Subcutaneous abdominal adipose tissue (tissue), 5 donors: Measurements from ENCODE around the gene TRPM4.
"Not testable (repeated sequence)": the region's sequence is repeated elsewhere in the genome, so short reads cannot be mapped to it uniquely, and the experiment has no call there.

Experiments
- H3K27ac ChIP-seq: one replicate; pipeline ENCODE4 v1.7.0; 2013; ENCODE audit warnings: low read depth, mild to moderate bottlenecking, inconsistent platforms, low read length, moderate library complexity
- H3K27me3 ChIP-seq, 5 donors: one replicate each; pipeline ENCODE4 v1.7.0; 2013; ENCODE audit warnings: low read length in 5 of 5, inconsistent platforms in 1 of 5; ENCODE audit not compliant: control insufficient read depth in 5 of 5, insufficient read depth in 4 of 5
- H3K36me3 ChIP-seq, 5 donors: one replicate each; pipeline ENCODE4 v1.7.0; 2013; ENCODE audit warnings: low read length in 5 of 5; ENCODE audit not compliant: control insufficient read depth in 5 of 5, insufficient read depth in 5 of 5
- H3K4me1 ChIP-seq, 5 donors: one replicate each; pipeline ENCODE4 v1.7.0; 2013; ENCODE audit warnings: low read length in 5 of 5, mild to moderate bottlenecking in 3 of 5, moderate library complexity in 1 of 5; ENCODE audit not compliant: control insufficient read depth in 5 of 5, insufficient read depth in 5 of 5
- H3K4me3 ChIP-seq, 5 donors: one replicate each; pipeline ENCODE4 v1.7.0; 2013; ENCODE audit warnings: low read length in 5 of 5, low read depth in 1 of 5
- H3K9ac ChIP-seq, 5 donors: one replicate each; pipeline ENCODE4 v1.7.0; 2013; ENCODE audit warnings: low read length in 5 of 5, mild to moderate bottlenecking in 4 of 5, moderate library complexity in 3 of 5
- H3K9me3 ChIP-seq, 5 donors: one replicate each; pipeline ENCODE4 v1.7.0; 2013; ENCODE audit warnings: low read length in 5 of 5; ENCODE audit not compliant: control insufficient read depth in 5 of 5
- donor health status: healthy.
- donor health status: healthy.
- donor health status: healthy.
- donor health status: healthy.
- donor health status: healthy.

TRPM4 gene

DNA sequence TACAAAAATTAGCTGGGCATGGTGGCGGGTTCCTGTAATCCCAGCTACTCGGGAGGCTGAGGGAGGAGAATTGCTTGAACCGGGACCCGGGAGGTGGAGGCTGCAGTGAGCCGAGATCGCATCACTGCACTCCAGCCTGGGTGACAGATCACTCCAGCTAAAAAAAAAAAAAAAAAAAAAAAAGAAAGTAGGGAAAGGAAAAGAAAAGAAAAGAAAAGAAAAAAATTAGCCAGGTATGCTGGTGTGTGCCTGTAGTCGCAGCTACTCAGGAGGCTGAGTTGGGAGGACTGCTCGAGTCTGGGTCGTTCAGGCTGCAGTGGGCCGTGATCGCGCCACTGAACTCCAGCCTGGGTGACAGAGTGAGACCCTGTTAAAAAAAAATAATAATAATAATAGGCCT, 30.4 kb upstream of the TRPM4 start:
- not testable (repeated sequence) for H3K9ac ChIP-seq, H3K36me3 ChIP-seq, H3K27ac ChIP-seq, H3K27me3 ChIP-seq, H3K9me3 ChIP-seq, H3K4me3 ChIP-seq
- peaks cover 0 to 12% (median 10%) of the 10 kb centered on the region in 5 donors for H3K4me1 ChIP-seq

DNA sequence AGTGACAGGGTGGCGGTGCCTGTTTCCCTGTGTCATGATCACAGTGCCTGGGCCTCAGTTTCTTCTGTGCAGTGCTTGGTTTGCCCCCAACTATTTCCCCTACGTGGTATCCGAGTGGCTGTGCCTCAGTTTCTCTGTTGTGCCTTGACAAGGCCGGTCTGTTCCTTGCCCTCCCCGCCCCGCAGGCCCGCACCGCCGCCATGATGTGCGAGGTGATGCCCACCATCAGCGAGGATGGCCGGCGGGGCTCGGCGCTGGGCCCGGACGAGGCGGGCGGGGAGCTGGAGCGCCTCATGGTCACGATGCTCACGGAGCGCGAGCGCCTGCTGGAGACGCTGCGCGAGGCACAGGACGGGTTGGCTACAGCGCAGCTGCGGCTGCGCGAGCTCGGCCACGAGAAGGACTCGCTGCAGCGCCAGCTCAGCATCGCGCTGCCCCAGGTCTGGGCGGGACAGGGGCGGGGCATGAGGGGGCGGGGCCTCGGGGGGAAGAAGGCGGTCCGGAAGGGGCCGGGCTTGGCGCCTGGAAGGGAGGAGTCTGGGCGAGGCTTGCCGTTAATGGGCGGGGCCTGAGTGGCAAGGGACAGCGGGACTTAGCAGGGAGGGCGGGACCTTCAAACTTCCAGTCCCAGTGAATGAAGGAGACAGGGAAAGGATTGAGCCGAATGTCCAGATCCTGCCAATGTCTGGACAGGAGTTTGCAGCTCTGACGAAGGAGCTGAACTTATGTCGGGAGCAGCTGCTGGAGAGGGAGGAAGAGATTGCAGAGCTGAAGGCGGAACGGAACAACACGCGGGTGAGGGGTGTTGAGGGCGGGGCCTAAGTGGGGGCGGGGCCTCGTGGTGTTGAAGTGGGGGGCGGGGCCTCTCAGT, 29.7 kb upstream of the TRPM4 start:
- peaks cover 0 to 9% (median 6%) of the 10 kb centered on the region in 5 donors for H3K27me3 ChIP-seq
- H3K36me3 ChIP-seq: no peaks in the 10 kb centered on the region
- peaks cover 0 to 12% (median 10%) of the 10 kb centered on the region in 5 donors for H3K4me1 ChIP-seq
- no peak overlapping the region for H3K9ac ChIP-seq
- no peak overlapping the region for H3K27ac ChIP-seq
- peak overlapping the region; percentile 23 to 70 (median 44) for H3K4me3 ChIP-seq
- H3K9me3 ChIP-seq: no peaks in the 10 kb centered on the region

DNA sequence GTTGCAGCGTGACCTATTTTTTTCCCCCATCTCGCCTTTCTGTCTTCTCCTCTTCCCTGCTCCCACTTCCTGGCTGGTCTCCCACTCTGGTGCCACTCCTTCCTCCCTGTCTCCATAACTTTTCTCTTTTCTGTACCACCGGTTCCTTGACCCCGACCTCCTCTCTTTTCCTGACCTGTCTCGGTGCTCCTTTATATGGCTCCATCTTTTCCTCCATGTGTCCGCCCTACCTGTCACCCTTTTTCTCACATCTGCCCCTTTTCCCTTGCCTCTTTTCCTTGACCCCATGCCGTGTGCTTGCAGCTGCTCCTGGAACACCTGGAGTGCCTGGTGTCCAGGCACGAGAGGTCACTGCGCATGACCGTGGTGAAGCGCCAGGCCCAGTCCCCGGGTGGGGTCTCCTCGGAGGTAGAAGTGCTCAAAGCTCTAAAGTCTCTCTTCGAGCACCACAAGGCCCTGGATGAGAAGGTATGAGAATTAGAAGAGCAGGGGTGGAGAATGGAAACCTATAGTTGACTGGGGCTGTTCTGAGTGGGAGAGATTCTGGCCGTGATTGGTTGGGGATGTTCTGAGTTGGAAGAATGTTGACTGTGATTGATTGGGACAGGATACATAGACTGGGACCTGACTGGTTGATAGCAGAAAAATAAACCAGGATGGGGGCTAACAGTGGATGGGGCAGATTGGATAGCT, 28.9 kb upstream of the TRPM4 start:
- Histone ChIP-seq H3K27ac (no peak overlapping the region), H3K9ac (no peak overlapping the region), H3K27me3 (peaks cover 0 to 13% (median 6%) of the 10 kb centered on the region in 5 donors), H3K4me3 (peak overlapping the region in 2 of 5 donors; percentile 44 to 53), H3K36me3 (no peaks in the 10 kb centered on the region), H3K9me3 (no peaks in the 10 kb centered on the region), H3K4me1 (peaks cover 0 to 17% (median 16%) of the 10 kb centered on the region in 5 donors)

DNA sequence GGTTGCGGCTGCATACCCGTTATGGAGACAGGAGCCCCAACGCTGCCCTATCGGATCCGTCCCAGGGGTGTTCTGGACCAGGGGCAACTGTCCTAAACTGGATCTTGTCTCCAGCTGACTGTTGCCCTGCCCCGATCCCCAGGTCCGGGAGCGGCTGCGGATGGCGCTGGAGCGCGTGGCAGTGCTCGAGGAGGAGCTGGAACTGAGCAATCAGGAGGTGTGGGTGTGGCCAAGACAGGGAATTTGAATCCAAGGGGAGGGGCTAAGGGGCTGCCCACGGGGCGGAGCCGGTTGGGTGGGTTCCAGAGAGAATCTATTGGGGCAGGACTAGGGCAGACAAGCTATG, 28.4 kb upstream of the TRPM4 start:
- H3K4me1 ChIP-seq: peaks cover 0 to 23% (median 21%) of the 10 kb centered on the region in 5 donors
- H3K4me3 ChIP-seq: no peak overlapping the region
- H3K27ac ChIP-seq: no peak overlapping the region
- no peaks in the 10 kb centered on the region for H3K36me3 ChIP-seq
- peaks cover 0 to 18% (median 10%) of the 10 kb centered on the region in 5 donors for H3K27me3 ChIP-seq
- H3K9ac ChIP-seq: no peak overlapping the region
- no peaks in the 10 kb centered on the region for H3K9me3 ChIP-seq

DNA sequence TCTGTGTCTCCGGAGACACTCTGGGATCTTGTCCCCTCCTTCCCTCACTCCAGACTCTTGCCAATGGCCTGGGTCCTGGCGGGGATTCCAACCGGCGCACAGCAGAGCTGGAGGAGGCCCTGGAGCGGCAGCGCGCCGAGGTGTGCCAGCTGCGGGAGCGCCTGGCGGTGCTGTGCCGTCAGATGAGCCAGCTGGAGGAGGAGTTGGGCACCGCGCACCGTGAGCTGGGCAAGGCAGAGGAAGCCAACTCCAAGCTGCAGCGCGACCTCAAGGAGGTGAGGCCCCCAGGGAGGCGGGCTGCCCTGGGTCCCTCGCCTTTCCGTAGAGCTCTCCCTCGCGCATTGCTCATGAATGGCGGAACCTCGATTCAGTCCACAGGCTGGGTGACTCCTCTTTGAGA, 27.3 kb upstream of the TRPM4 start:
- H3K36me3 ChIP-seq: no peaks in the 10 kb centered on the region
- H3K9ac ChIP-seq: no peak overlapping the region
- no peaks in the 10 kb centered on the region for H3K9me3 ChIP-seq
- no peak overlapping the region for H3K4me3 ChIP-seq
- H3K4me1 ChIP-seq: peaks cover 0 to 24% (median 24%) of the 10 kb centered on the region in 5 donors
- no peak overlapping the region for H3K27ac ChIP-seq
- peaks cover 0 to 23% (median 14%) of the 10 kb centered on the region in 5 donors for H3K27me3 ChIP-seq

DNA sequence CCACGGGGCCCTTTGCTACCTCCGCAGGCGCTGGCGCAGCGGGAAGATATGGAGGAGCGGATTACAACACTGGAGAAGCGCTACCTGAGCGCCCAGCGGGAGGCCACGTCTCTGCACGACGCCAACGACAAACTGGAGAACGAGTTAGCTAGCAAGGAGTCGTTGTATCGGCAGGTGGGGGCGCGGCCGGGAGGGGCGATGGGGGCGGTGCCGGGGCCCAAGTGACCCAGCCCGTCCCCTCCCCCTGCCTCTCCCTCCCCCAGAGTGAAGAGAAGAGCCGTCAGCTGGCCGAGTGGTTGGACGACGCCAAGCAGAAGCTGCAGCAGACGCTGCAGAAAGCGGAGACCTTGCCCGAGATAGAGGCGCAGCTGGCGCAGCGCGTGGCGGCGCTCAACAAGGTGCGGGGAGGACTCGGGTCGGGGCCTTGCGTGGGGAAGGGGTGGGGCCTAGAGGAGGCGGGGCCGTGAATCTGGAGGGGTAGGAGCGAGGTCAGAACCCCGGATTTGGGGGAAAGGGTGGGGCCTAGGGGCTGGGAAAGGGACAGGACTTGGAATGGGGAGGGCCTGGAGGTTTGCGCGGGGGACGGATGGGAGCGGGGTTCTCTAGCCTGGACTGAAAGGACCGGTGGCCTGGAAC, 24.5 kb upstream of the TRPM4 start:
- Histone ChIP-seq H3K27me3 (peaks cover 7 to 27% (median 17%) of the 10 kb centered on the region in 5 donors), H3K4me3 (peak overlapping the region in 2 of 5 donors; percentile 29 to 50), H3K9ac (no peak overlapping the region), H3K4me1 (peaks cover 1 to 19% (median 18%) of the 10 kb centered on the region in 5 donors), H3K9me3 (no peaks in the 10 kb centered on the region), H3K27ac (no peak overlapping the region), H3K36me3 (no peaks in the 10 kb centered on the region)

DNA sequence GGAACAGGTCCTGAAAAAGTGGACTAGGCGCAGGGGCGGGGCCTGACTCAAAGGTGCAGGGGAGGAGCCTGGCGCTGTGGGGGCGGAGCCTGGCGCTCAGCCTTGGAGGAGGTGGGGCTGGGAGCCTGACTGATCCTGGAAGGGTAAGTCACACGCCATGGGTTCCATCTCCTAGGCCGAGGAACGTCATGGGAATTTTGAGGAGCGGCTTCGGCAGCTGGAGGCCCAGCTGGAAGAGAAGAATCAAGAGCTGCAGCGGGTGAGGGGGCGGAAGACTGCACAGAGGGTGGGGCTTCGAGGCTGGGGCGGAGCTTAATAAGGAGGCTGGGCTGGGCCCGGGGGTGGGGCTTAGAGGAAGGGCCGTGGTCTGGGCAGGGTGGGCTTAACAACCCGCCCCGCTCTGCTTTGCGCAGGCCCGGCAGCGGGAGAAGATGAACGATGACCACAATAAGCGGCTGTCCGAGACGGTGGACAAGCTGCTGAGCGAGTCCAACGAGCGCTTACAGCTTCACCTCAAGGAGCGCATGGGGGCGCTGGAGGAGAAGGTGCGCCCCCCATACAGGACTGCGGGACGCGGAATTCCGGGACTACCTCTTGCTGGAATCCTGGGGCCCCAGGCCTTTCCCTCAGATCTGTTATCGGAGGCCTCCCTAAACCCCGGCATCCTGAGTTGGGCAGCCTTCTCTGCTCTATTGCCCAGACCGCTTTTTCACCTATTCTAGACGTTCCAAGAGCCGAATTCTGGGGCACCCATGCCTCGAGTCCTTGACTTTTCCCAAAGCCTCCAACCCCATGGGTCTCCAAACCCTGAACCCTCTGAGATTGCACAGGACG, 23.8 kb upstream of the TRPM4 start:
- Histone ChIP-seq H3K4me3 (peak overlapping the region in 2 of 5 donors; percentile 29 to 50), H3K27me3 (peaks cover 7 to 27% (median 17%) of the 10 kb centered on the region in 5 donors), H3K9ac (no peak overlapping the region), H3K4me1 (peaks cover 1 to 14% (median 11%) of the 10 kb centered on the region in 5 donors), H3K36me3 (no peaks in the 10 kb centered on the region), H3K9me3 (no peaks in the 10 kb centered on the region), H3K27ac (no peak overlapping the region)

DNA sequence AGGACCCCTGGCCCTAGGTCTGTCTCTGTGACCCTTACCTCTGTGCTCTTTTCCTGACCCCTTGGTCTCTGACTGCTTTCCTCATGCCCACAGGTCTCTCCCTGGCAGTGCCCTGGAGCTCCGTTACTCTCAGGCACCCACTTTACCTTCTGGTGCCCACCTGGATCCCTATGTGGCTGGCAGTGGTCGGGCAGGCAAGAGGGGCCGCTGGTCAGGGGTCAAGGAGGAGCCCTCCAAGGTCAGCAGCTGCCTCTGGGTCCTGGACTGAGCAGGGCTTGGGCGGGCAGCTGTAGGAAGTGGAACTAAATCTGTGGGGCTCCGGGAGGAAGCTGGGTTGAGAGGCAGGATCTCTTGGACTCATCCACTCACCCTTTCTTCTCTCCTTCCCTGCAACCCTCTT, 21.9 kb upstream of the TRPM4 start:
- Histone ChIP-seq H3K4me1 (peaks cover 1 to 14% (median 11%) of the 10 kb centered on the region in 5 donors), H3K27me3 (peaks cover 7 to 25% (median 17%) of the 10 kb centered on the region in 5 donors), H3K9me3 (no peaks in the 10 kb centered on the region), H3K36me3 (no peaks in the 10 kb centered on the region), H3K4me3 (no peak overlapping the region), H3K9ac (no peak overlapping the region), H3K27ac (no peak overlapping the region)

DNA sequence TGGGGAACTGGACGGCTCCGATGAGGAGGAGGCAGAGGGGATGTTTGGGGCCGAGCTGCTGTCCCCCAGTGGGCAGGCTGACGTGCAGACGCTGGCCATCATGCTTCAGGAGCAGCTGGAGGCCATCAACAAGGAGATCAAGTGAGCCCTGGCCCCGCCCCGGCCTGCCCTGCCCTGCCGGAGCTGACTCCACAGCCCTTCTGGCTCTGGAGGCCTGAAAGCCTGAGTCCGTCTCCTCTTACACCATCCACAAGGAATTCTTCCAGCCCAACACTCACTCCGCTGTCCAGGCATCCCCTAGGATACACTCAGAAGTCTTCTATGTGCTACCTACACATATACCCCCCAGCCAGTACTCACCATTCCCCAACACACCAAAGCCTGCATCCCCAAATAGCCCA, 20.8 kb upstream of the TRPM4 start:
- Histone ChIP-seq H3K4me1 (peaks cover 1 to 14% (median 11%) of the 10 kb centered on the region in 5 donors), H3K9me3 (no peaks in the 10 kb centered on the region), H3K27me3 (peaks cover 7 to 25% (median 17%) of the 10 kb centered on the region in 5 donors), H3K4me3 (no peak overlapping the region), H3K36me3 (no peaks in the 10 kb centered on the region), H3K27ac (no peak overlapping the region), H3K9ac (peak overlapping the region in 1 of 5 donors; percentile 0)
